Spleen (tissue), 11 donors: ENCODE results near the gene METAP1D. TPM values are rescaled to one million over a fixed set of nuclear protein-coding genes. Genes with fewer than 3 reads are reported as not detected.
A peak's percentile ranks its signal among the peaks of the same experiment; 100 is the strongest.

Source experiments
- DNase-seq: peaks from one replicate; pipeline ENCODE4 v3.0.0-alpha.2; 2020
- H3K27ac ChIP-seq, 8 donors: fragments of 200-600 bp; sonication (generic) in 7 of 8; 1 replicate in 4 of 8; 2 replicates in 4 of 8; pipeline versions ENCODE4 v1.5.0 to v1.8.0; 2016 to 2021; ENCODE audit warnings: inconsistent platforms in 4 of 8, mild to moderate bottlenecking in 4 of 8, moderate library complexity in 1 of 8
- H3K27me3 ChIP-seq, 7 donors: fragments of 200-600 bp; sonication (generic) in 6 of 7; replicated peaks in 1 of 7; 1 replicate in 4 of 7; 2 replicates in 3 of 7; pipeline versions ENCODE4 v1.5.0 to v1.8.0; 2016 to 2021; ENCODE audit warnings: inconsistent platforms in 3 of 7, mild to moderate bottlenecking in 1 of 7
- H3K36me3 ChIP-seq, 6 donors: fragments of 200-600 bp; sonication (generic) in 5 of 6; 1 replicate in 4 of 6; 2 replicates in 2 of 6; pipeline versions ENCODE4 v1.5.0 to v1.8.0; 2016 to 2021; ENCODE audit warnings: inconsistent platforms in 2 of 6
- H3K4me1 ChIP-seq, 6 donors: fragments of 200-600 bp; sonication (generic) in 5 of 6; 1 replicate in 3 of 6; 2 replicates in 3 of 6; pipeline versions ENCODE4 v1.5.0 to v1.8.0; 2016 to 2021; ENCODE audit warnings: inconsistent platforms in 3 of 6
- H3K4me3 ChIP-seq, 8 donors: fragments of 200-600 bp; sonication (generic) in 7 of 8; 1 replicate in 4 of 8; 2 replicates in 4 of 8; pipeline versions ENCODE4 v1.5.0 to v1.8.0; 2016 to 2021; ENCODE audit warnings: inconsistent platforms in 4 of 8, mild to moderate bottlenecking in 4 of 8, moderate library complexity in 2 of 8
- H3K9me3 ChIP-seq, 8 donors: fragments of 200-600 bp; sonication (generic) in 7 of 8; 1 replicate in 4 of 8; 2 replicates in 4 of 8; pipeline versions ENCODE4 v1.5.0 to v1.8.0; 2016 to 2021; ENCODE audit warnings: inconsistent platforms in 4 of 8
- POLR2A ChIP-seq, 3 donors: fragments of 450-650 bp; IDR thresholded peaks; one replicate each; pipeline ENCODE4 v1.5.1; 2017; ENCODE audit warnings: antibody characterized with exemption in 3 of 3, mild to moderate bottlenecking in 1 of 3
- POLR2AphosphoS5 ChIP-seq, 3 donors: sonication (generic); formaldehyde crosslinking; IDR thresholded peaks; one replicate each; pipeline ENCODE4 v1.5.1; 2017; ENCODE audit warnings: antibody characterized with exemption in 3 of 3
- WGBS, 5 donors: extraction: QIAGEN DNeasy Blood & Tissue Kit in 3 of 5; methylation state at CpG; one replicate each; pipeline versions ENCODE4 v1.1.5 to v1.1.7; 2013 to 2018; 5-methylcytosine and 5-hydroxymethylcytosine counted together
- intact Hi-C: fragments of 100-400 bp; cut with DNase I; formaldehyde crosslinking; loops from one replicate; pipeline ENCODE4 v1.15.0; 2023; ENCODE audit warnings: low total_unique reads
- polyA plus RNA-seq, 3 donors: library from polyadenylated mRNA; stranded (reverse); fragments of 200-250 nt; gene quantifications; one replicate each; pipeline ENCODE4 v1.2.1, GENCODE V29; 2013
- total RNA-seq, 7 donors: library from RNA; depleted of rRNA in 3 of 7; stranded (reverse); fragments of >200 nt in 3 of 7; fragmentation: NEBNext Ultra II Directional in 4 of 7; extraction: Animal tissue kit (Norgen Biotek cat#: 25700) in 4 of 7; gene quantifications; one replicate each; pipeline versions ENCODE4 v1.1.0 to v1.2.1, GENCODE V29; 2016 to 2021
- TF ChIP-seq, protein P1 (sequence below), 11 experiments: fragments of 200-600 bp in 7 of 11; fragments of 450-650 bp in 4 of 11; sonication (generic) in 4 of 11; IDR thresholded peaks in 8 of 11; conservative IDR thresholded peaks in 3 of 11; 1 replicate in 7 of 11; 2 replicates in 4 of 11; pipeline versions ENCODE4 v1.4.0 to v1.8.0; 2016 to 2021; ENCODE audit warnings: antibody characterized with exemption in 11 of 11, inconsistent platforms in 4 of 11, mild to moderate bottlenecking in 1 of 11
- donor health status: healthy with polysubstance abuse.
- donor health status: DM: no; HTN: no; CAD: no; lungs with moderate emphysema.
- donor health status: DM: no; HTN: no; CAD: no.
- donor health status: Bipolar disorder and iron deficiency.
- donor health status: healthy.
- donor health status: DM: no; HTN: no; CAD: no.
- donor health status: DM: yes; HTN: yes; CAD: no.

The METAP1D gene
- total and polyA plus RNA-seq, 10 donors, result 4.9 to 11.9 (median 8.0) TPM

DNA sequence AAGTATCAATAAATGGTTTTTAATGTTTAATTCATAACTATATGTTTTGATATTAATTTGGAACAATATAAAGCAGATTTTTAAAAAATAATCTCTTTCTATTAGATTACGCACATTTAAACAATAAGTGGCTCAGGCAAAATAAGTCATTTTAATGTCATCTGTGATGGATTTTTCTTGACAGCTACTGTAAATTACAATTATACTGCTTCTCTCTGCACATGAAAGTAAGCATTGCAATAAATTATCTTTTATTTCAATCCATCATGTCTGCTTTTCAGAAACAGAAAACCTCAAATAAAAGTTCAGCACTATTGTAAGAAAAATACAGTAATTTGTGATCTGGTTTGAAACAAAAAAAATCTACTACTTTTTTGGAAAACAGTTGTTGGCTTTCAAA lies 74.5 kb downstream of the METAP1D start:
- DNase-seq, result no peak
- intact Hi-C loops, result no loop called here
- Histone ChIP-seq H3K4me3 (no peak overlapping the region), H3K27me3 (peaks cover 0 to 14% (median 2%) of the 10 kb centered on the region in 7 donors), H3K9me3 (no peaks in the 10 kb centered on the region), H3K36me3 (no peaks in the 10 kb centered on the region), H3K4me1 (no peaks in the 10 kb centered on the region), H3K27ac (no peak overlapping the region)
- 94 to 100% (median 97%) methylated on average over 1 of the region's 1 CpG for WGBS, 5 donors
- no peak for TF ChIP-seq POLR2A (IDR thresholded peaks at IDR 0.05)

DNA sequence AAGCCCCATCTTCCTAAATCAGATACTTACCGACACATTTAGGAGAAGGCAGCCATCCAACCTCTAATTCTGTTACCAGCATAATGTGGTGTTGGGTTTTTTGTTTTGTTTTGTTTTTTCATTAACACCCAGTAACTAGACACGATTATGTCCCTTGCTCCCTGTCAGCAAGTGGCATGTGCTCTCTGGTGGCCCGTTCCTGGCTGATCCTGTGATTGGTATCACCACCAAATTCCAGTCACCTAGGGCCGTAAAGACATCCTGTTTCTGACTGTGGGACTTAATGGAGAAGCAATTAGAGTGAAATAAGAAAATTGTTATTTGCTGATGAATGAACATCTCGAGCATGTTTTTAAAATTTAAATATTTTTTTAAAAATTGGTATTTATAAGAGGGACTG lies 79.7 kb downstream of the METAP1D start:
- peaks cover 28 to 65% (median 53%) of the 10 kb centered on the region in 7 donors for H3K27me3 ChIP-seq
- no peak overlapping the region for H3K4me3 ChIP-seq
- TF ChIP-seq POLR2AphosphoS5 (IDR thresholded peaks at IDR 0.05) (no peak), POLR2A (IDR thresholded peaks at IDR 0.05) (no peak)
- TF ChIP-seq, protein P1, sequence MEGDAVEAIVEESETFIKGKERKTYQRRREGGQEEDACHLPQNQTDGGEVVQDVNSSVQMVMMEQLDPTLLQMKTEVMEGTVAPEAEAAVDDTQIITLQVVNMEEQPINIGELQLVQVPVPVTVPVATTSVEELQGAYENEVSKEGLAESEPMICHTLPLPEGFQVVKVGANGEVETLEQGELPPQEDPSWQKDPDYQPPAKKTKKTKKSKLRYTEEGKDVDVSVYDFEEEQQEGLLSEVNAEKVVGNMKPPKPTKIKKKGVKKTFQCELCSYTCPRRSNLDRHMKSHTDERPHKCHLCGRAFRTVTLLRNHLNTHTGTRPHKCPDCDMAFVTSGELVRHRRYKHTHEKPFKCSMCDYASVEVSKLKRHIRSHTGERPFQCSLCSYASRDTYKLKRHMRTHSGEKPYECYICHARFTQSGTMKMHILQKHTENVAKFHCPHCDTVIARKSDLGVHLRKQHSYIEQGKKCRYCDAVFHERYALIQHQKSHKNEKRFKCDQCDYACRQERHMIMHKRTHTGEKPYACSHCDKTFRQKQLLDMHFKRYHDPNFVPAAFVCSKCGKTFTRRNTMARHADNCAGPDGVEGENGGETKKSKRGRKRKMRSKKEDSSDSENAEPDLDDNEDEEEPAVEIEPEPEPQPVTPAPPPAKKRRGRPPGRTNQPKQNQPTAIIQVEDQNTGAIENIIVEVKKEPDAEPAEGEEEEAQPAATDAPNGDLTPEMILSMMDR (IDR thresholded peaks at IDR 0.05 in 8 of 11, conservative IDR thresholded peaks at IDR 0.05 in 3 of 11), result no peak
- 77 to 85% (median 82%) methylated on average over 5 of the region's 5 CpGs for WGBS, 5 donors
- no peak for DNase-seq
- H3K27ac ChIP-seq, result no peak overlapping the region
- intact Hi-C loops, result no loop called here
- H3K36me3 ChIP-seq, result no peaks in the 10 kb centered on the region
- H3K4me1 ChIP-seq, result peaks cover 4 to 40% (median 20%) of the 10 kb centered on the region in 6 donors
- H3K9me3 ChIP-seq, result peaks cover 0 to 14% (median 0%) of the 10 kb centered on the region in 8 donors

DNA sequence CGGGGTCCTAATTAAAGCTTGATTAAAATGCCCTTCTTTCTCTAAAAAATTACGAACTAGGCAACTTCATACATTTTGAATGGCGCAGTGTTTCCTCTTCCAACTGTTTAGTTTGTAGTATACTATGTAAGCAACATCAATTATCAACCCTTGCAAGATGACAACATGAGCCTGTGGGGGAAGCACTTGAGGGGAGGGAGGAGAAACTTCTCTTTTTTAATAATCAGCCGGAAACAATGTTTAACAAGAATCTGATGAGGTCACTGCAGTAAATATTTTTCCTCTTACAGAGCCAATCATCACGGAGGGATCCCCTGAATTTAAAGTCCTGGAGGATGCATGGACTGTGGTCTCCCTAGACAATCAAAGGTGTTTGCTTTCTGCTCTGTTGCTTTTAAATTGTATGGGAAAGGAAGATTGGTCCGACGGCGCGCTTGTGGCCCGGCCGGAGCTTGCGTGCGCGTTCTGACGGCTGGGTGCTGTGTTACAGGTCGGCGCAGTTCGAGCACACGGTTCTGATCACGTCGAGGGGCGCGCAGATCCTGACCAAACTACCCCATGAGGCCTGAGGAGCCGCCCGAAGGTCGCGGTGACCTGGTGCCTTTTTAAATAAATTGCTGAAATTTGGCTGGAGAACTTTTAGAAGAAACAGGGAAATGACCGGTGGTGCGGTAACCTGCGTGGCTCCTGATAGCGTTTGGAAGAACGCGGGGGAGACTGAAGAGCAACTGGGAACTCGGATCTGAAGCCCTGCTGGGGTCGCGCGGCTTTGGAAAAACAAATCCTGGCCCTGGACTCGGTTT lies 80.3 kb downstream of the METAP1D start:
- TF ChIP-seq POLR2AphosphoS5 (IDR thresholded peaks at IDR 0.05) (peak in 1 of 3 donors; percentile 23), POLR2A (IDR thresholded peaks at IDR 0.05) (no peak)
- TF ChIP-seq, protein P1 (IDR thresholded peaks at IDR 0.05 in 8 of 11, conservative IDR thresholded peaks at IDR 0.05 in 3 of 11), result no peak
- peaks cover 11 to 47% (median 26%) of the 10 kb centered on the region in 6 donors for H3K4me1 ChIP-seq
- WGBS, 5 donors, result 17 to 42% (median 19%) methylated on average over 38 of the region's 38 CpGs

DNA sequence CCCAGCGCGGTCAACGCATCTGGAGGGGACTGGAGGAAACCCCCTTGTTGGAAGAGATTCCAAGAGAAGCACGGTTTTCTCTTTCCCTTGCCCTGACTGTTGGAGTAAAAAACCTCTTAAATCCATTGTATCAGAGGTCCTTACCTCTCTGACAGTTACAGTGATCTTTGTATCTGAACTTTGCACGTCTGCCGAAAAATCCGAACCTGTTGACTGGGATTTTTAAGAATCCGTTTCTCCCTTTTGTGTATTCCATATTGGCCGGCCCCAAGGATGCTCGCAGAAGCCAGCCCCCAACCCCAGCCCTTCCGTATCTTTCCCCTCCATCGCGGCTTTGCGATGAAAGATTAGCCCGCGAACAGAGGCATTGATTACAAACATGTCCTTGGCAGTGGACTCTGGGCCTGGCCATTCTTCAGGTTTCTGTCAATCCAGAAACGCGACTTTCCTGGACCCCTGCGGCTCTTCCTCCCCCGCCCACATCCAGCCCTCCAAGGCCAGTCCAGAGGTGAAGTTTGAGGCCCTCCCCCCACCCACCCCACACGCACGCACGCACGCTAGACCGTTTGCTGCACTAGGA lies 81.0 kb downstream of the METAP1D start:
- intact Hi-C loops, result no loop called here
- no peaks in the 10 kb centered on the region for H3K36me3 ChIP-seq
- no peak for TF ChIP-seq POLR2AphosphoS5 (IDR thresholded peaks at IDR 0.05)
- no peak for DNase-seq
- H3K4me3 ChIP-seq, result no peak overlapping the region
- H3K27me3 ChIP-seq, result peaks cover 36 to 78% (median 66%) of the 10 kb centered on the region in 7 donors
- peaks cover 18 to 54% (median 33%) of the 10 kb centered on the region in 6 donors for H3K4me1 ChIP-seq
- 16 to 27% (median 19%) methylated on average over 25 of the region's 25 CpGs for WGBS, 5 donors
- no peak overlapping the region for H3K27ac ChIP-seq
- H3K9me3 ChIP-seq, result peaks cover 0 to 14% (median 0%) of the 10 kb centered on the region in 8 donors

More for the DNA sequence above, 80.3 kb downstream of the METAP1D start:
- H3K27ac ChIP-seq, result no peak overlapping the region
- no peaks in the 10 kb centered on the region for H3K36me3 ChIP-seq
- DNase-seq, result peak; percentile 67
- peaks cover 0 to 14% (median 0%) of the 10 kb centered on the region in 8 donors for H3K9me3 ChIP-seq
- peak overlapping the region in 1 of 8 donors; percentile 37 for H3K4me3 ChIP-seq
- intact Hi-C loops, result no loop called here
- H3K27me3 ChIP-seq, result peaks cover 35 to 72% (median 59%) of the 10 kb centered on the region in 7 donors
